ENCODE measurements around the gene ARHGEF38.
"Not testable (repeated sequence)": the region's sequence is repeated elsewhere in the genome, so short reads cannot be mapped to it uniquely, and the experiment has no call there.

Gene ARHGEF38

GRCh38 chr4:105715692-105716278 is 163.4 kb downstream of the ARHGEF38 start:
- DNase-seq: peak in 1 of 2 donors; percentile 40

- no peak for DNase-seq
These were observed 166.8 kb downstream of the ARHGEF38 start for GRCh38 chr4:105719204-105719603.

DNA sequence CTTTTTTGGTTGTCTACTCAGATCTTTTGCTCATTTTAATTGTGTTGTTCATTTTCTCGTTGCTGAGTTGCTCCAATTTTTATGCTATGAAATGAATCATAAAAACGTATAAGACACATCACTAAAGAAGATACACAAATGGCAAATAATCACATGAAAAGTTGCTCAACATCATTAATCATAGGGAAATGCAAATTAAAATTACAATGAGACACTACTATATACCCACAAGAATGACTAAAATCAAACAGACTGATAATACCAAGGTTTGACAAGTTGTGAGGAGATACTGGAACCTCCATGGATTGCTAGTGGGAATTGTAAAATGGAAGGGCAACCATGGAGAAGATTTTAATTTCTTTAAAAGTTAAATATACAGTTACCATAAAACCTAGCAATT is 173.2 kb downstream of the ARHGEF38 start:
- no peak for DNase-seq

DNA sequence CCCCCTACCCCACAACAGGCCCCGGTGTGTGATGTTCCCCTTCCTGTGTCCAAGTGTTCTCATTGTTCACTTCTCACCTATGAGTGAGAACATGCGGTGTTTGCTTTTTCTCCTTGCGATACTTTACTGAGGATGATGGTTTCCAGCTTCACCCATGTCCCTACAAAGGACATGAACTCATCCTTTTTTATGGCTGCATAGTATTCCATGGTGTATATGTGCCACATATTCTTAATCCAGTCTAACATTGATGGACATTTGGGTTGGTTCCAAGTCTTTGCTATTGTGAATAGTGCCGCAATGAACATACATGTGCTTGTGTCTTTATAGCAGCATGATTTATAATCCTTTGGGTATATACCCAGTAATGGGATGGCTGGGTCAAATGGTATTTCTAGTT is 177.5 kb downstream of the ARHGEF38 start:
- DNase-seq: not testable (repeated sequence)
